MCF 10A (cell line): ENCODE results near the gene C1orf35. TPM values are rescaled to one million over a fixed set of nuclear protein-coding genes. Genes with fewer than 3 reads are reported as not detected.

Experiments
- BruUV-seq: library from RNA; stranded (reverse); fragments of 400-500 nt; replicated peaks from 2 replicates; lab custom pipeline; 2021; lab: Mats Ljungman, UMichigan
- CTCF ChIA-PET: fragments of 300-600 bp; sonication (Branson Sonifier 250); formaldehyde crosslinking; extraction: SDS; loops from one replicate; lab custom pipeline; 2021; ENCODE audit warnings: antibody characterized with exemption, inconsistent platforms; lab: Yijun Ruan, JAX
- POLR2A ChIA-PET: fragments of 300-600, 350-650 bp; sonication (Branson Sonifier 250); formaldehyde crosslinking; extraction: SDS; loops from one replicate; lab custom pipeline; 2020; ENCODE audit warnings: antibody characterized with exemption, inconsistent platforms; lab: Yijun Ruan, JAX
- DNase-seq: peaks from one replicate; pipeline ENCODE4 v3.0.0-alpha.2; 2018; ENCODE audit not compliant: unreplicated experiment
- H3K27ac Mint-ChIP-seq: one replicate; pipeline ENCODE4 v1.8.0; 2022; ENCODE audit warnings: mild to moderate bottlenecking, low read depth, mixed read lengths; ENCODE audit not compliant: unreplicated experiment
- H3K27me3 Mint-ChIP-seq: one replicate; pipeline ENCODE4 v1.8.0; 2022; ENCODE audit warnings: mixed read lengths; ENCODE audit not compliant: insufficient read depth, unreplicated experiment
- H3K36me3 Mint-ChIP-seq: one replicate; pipeline ENCODE4 v1.8.0; 2022; ENCODE audit warnings: mild to moderate bottlenecking, moderate library complexity, mixed read lengths; ENCODE audit not compliant: insufficient read depth, unreplicated experiment
- H3K4me1 Mint-ChIP-seq: one replicate; pipeline ENCODE4 v1.8.0; 2022; ENCODE audit warnings: mixed read lengths; ENCODE audit not compliant: insufficient read depth, unreplicated experiment
- H3K4me3 Mint-ChIP-seq: one replicate; pipeline ENCODE4 v1.8.0; 2022; ENCODE audit warnings: mild to moderate bottlenecking, moderate library complexity, mixed read lengths; ENCODE audit not compliant: unreplicated experiment
- H3K9me3 Mint-ChIP-seq: one replicate; pipeline ENCODE4 v1.8.0; 2022; ENCODE audit warnings: mixed read lengths; ENCODE audit not compliant: unreplicated experiment
- CTCF ChIP-seq: fragments of 200-600 bp; IDR thresholded peaks from one replicate; pipeline ENCODE4 v1.8.0; 2022; ENCODE audit warnings: antibody characterized with exemption, mild to moderate bottlenecking; ENCODE audit not compliant: unreplicated experiment
- intact Hi-C: fragments of 100-400 bp; cut with micrococcal nuclease; formaldehyde crosslinking; loops from 2 replicates; pipeline ENCODE4 v1.14.1; 2022
- total RNA-seq: library from RNA; stranded (reverse); gene quantifications from 2 replicates; pipeline ENCODE4 v1.2.3, GENCODE V29; 2022

C1orf35 gene
- total RNA-seq, 1 experiment from 2014 or later: 49.2 TPM

GRCh38 chr1:228077565-228078330, 25.4 kb downstream of the C1orf35 start:
- DNase-seq: no peak
- Mint-ChIP-seq H3K27ac (no peak overlapping the region), H3K27me3 (no peaks in the 10 kb centered on the region), H3K4me1 (peaks cover 20% of the 10 kb centered on the region), H3K36me3 (peaks cover 12% of the 10 kb centered on the region), H3K4me3 (no peak overlapping the region), H3K9me3 (no peaks in the 10 kb centered on the region)
- intact Hi-C loops: no loop called here
- ChIA-PET POLR2A (interaction anchor here (0.6 to 2.2 kb wide), 5 partner anchors 32 to 78 kb away, joined by 3 to 6 read pairs (median 4); no protein-coding TSS in a partner anchor), CTCF (interaction anchor here (0.6 to 2.6 kb wide), 8 partner anchors 13 to 541 kb away, joined by 3 to 32 read pairs (median 5); partner anchors contain the start of gene WNT3A)
- TF ChIP-seq CTCF: no peak
- BruUV-seq: no TSS peak

GRCh38 chr1:228076796-228077430, 26.2 kb downstream of the C1orf35 start:
- Mint-ChIP-seq H3K4me1 (peaks cover 20% of the 10 kb centered on the region), H3K27ac (no peak overlapping the region), H3K27me3 (no peaks in the 10 kb centered on the region), H3K36me3 (peaks cover 6% of the 10 kb centered on the region), H3K9me3 (no peaks in the 10 kb centered on the region), H3K4me3 (no peak overlapping the region)
- TF ChIP-seq CTCF: no peak
- intact Hi-C loops: no loop called here
- DNase-seq: no peak
- CTCF ChIA-PET: interaction anchor here (0.6 to 2.6 kb wide), 8 partner anchors 13 to 86 kb away, joined by 3 to 32 read pairs (median 3); partner anchors contain the start of gene WNT3A
- BruUV-seq: no TSS peak
- POLR2A ChIA-PET: interaction anchor here (0.9 to 2.2 kb wide), 4 partner anchors 11 to 77 kb away, joined by 3 to 6 read pairs (median 4); no protein-coding TSS in a partner anchor

GRCh38 chr1:228075801-228076271, 27.3 kb downstream of the C1orf35 start:
- no peak for DNase-seq
- H3K9me3 Mint-ChIP-seq: no peaks in the 10 kb centered on the region
- ChIA-PET POLR2A (interaction anchor here (0.9 to 2.2 kb wide), 3 partner anchors 12 to 76 kb away, joined by 3 to 6 read pairs (median 4); no protein-coding TSS in a partner anchor), CTCF (interaction anchor here (0.6 to 2.6 kb wide), 3 partner anchors 27 to 80 kb away, joined by 3 to 32 read pairs (median 3); no protein-coding TSS in a partner anchor)
- no peak overlapping the region for H3K4me3 Mint-ChIP-seq
- H3K27ac Mint-ChIP-seq: no peak overlapping the region
- peaks cover 11% of the 10 kb centered on the region for H3K4me1 Mint-ChIP-seq
- intact Hi-C loops: no loop called here
- peaks cover 6% of the 10 kb centered on the region for H3K36me3 Mint-ChIP-seq
- no peaks in the 10 kb centered on the region for H3K27me3 Mint-ChIP-seq
- no peak for TF ChIP-seq CTCF
- BruUV-seq: no TSS peak
